Stimulated activated CD8-positive, alpha-beta memory T cell treated with anti-CD3 and anti-CD28 coated beads, Interleukin-4, amount 100 ng/mL, for 1 hour (primary cell): ENCODE results near the gene ITGA11.

Experiments
- DNase-seq, 2 donors: peaks; one replicate each; pipeline ENCODE4 v3.0.0-alpha.2; 2020; ENCODE audit warnings: low read depth in 2 of 2, low spot score in 1 of 2

The ITGA11 gene

GRCh38 chr15:68375716-68376220 lies 56.2 kb downstream of the ITGA11 start:
- DNase-seq: no peak

GRCh38 chr15:68375191-68375631 lies 56.8 kb downstream of the ITGA11 start:
- no peak for DNase-seq

GRCh38 chr15:68374168-68374745 lies 57.7 kb downstream of the ITGA11 start:
- no peak for DNase-seq

GRCh38 chr15:68373028-68373427 lies 58.9 kb downstream of the ITGA11 start:
- no peak for DNase-seq

- no peak for DNase-seq
Measured at GRCh38 chr15:68372291-68372811, 59.6 kb downstream of the ITGA11 start.

GRCh38 chr15:68371851-68372250 lies 60.1 kb downstream of the ITGA11 start:
- DNase-seq: no peak

- no peak for DNase-seq
Measured at GRCh38 chr15:68371160-68371559, 60.8 kb downstream of the ITGA11 start.

- no peak for DNase-seq
Measured at GRCh38 chr15:68370768-68371151, 61.2 kb downstream of the ITGA11 start.

- no peak for DNase-seq
Measured at GRCh38 chr15:68369931-68370767, 61.8 kb downstream of the ITGA11 start.

- no peak for DNase-seq
Measured at GRCh38 chr15:68368731-68369435, 63.1 kb downstream of the ITGA11 start.

GRCh38 chr15:68367992-68368391 lies 64.0 kb downstream of the ITGA11 start:
- no peak for DNase-seq

- DNase-seq: no peak
Measured at GRCh38 chr15:68367226-68367625, 64.7 kb downstream of the ITGA11 start.

- no peak for DNase-seq
Measured at GRCh38 chr15:68366314-68366713, 65.6 kb downstream of the ITGA11 start.

GRCh38 chr15:68365770-68366169 lies 66.2 kb downstream of the ITGA11 start:
- no peak for DNase-seq

- no peak for DNase-seq
Measured at GRCh38 chr15:68365140-68365745, 66.7 kb downstream of the ITGA11 start.

- no peak for DNase-seq
Measured at GRCh38 chr15:68364660-68365035, 67.3 kb downstream of the ITGA11 start.

- no peak for DNase-seq
Measured at GRCh38 chr15:68364028-68364659, 67.8 kb downstream of the ITGA11 start.

- DNase-seq: no peak
Measured at GRCh38 chr15:68363353-68363752, 68.6 kb downstream of the ITGA11 start.

GRCh38 chr15:68362537-68363126 lies 69.3 kb downstream of the ITGA11 start:
- no peak for DNase-seq

GRCh38 chr15:68360721-68361120 lies 71.2 kb downstream of the ITGA11 start:
- DNase-seq: no peak
